Neural cell (in vitro differentiated cells): ENCODE measurements around the gene IRX6.

Source experiments
- RAD21 ChIP-seq: fragments of 450-650 bp; conservative IDR thresholded peaks from 2 replicates; pipeline ENCODE4 v1.6.1; 2014; ENCODE audit warnings: antibody characterized with exemption, mild to moderate bottlenecking, moderate library complexity
- TF ChIP-seq, protein P1 (sequence below): fragments of 450-650 bp; IDR thresholded peaks from 2 replicates; pipeline ENCODE4 v1.5.1; 2014; ENCODE audit warnings: antibody characterized with exemption, mild to moderate bottlenecking, moderate library complexity; ENCODE audit not compliant: poor library complexity, severe bottlenecking

DNA sequence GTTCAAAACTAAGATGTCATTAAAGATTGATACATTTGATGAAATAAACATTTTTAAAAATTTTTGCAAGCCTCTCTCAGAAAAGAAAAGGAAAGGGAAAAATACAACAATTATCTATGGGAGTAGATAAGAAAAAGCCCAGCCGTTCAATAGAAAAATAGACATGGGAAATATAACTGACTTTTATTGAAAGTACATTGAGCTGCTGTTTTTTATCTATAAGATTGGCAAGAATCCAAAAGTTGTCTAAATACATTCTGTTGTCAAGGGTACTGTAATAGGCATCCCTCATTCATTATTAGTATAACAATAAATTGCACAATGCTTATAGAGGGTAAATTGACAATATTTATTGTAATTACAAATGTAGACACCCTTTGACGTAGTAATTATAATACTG is 38.4 kb upstream of the IRX6 start:
- TF ChIP-seq, protein P1, sequence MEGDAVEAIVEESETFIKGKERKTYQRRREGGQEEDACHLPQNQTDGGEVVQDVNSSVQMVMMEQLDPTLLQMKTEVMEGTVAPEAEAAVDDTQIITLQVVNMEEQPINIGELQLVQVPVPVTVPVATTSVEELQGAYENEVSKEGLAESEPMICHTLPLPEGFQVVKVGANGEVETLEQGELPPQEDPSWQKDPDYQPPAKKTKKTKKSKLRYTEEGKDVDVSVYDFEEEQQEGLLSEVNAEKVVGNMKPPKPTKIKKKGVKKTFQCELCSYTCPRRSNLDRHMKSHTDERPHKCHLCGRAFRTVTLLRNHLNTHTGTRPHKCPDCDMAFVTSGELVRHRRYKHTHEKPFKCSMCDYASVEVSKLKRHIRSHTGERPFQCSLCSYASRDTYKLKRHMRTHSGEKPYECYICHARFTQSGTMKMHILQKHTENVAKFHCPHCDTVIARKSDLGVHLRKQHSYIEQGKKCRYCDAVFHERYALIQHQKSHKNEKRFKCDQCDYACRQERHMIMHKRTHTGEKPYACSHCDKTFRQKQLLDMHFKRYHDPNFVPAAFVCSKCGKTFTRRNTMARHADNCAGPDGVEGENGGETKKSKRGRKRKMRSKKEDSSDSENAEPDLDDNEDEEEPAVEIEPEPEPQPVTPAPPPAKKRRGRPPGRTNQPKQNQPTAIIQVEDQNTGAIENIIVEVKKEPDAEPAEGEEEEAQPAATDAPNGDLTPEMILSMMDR = no peak
- no peak for TF ChIP-seq RAD21
